HEK293 (cell line): ENCODE results near the gene ZBTB22.

Experiments used
- EGR2 ChIP-seq: fragments of 450-650 bp; formaldehyde crosslinking; IDR thresholded peaks from 2 replicates; pipeline ENCODE4 v1.5.1; 2016; ENCODE audit warnings: low read depth, missing biosample characterization, missing genetic modification characterization
- IKZF3 ChIP-seq: fragments of 450-650 bp; IDR thresholded peaks from 2 replicates; pipeline ENCODE4 v1.5.0; 2018; ENCODE audit warnings: missing biosample characterization, mild to moderate bottlenecking, missing genetic modification characterization, moderate library complexity
- KLF1 ChIP-seq: fragments of 450-650 bp; formaldehyde crosslinking; IDR thresholded peaks from 2 replicates; pipeline ENCODE4 v1.5.1; 2016; ENCODE audit warnings: missing biosample characterization, missing genetic modification characterization
- KLF9 ChIP-seq: fragments of 450-650 bp; formaldehyde crosslinking; IDR thresholded peaks from 2 replicates; pipeline ENCODE4 v1.5.1; 2016; ENCODE audit warnings: missing biosample characterization, missing genetic modification characterization, low read depth
- MZF1 ChIP-seq: fragments of 450-650 bp; formaldehyde crosslinking; IDR thresholded peaks from 2 replicates; pipeline ENCODE4 v1.5.1; 2017; ENCODE audit warnings: missing biosample characterization, missing genetic modification characterization, borderline replicate concordance
- SCRT2 ChIP-seq: fragments of 450-650 bp; formaldehyde crosslinking; IDR thresholded peaks from 2 replicates; pipeline ENCODE4 v1.5.1; 2016; ENCODE audit warnings: missing biosample characterization, missing genetic modification characterization
- SP2 ChIP-seq: fragments of 450-650 bp; formaldehyde crosslinking; IDR thresholded peaks from 2 replicates; pipeline ENCODE4 v1.5.1; 2016; ENCODE audit warnings: missing biosample characterization, missing genetic modification characterization
- SP7 ChIP-seq: fragments of 450-650 bp; formaldehyde crosslinking; IDR thresholded peaks from 2 replicates; pipeline ENCODE4 v1.5.1; 2016; ENCODE audit warnings: missing biosample characterization, missing genetic modification characterization
- TRIM28 ChIP-seq: IDR thresholded peaks from 2 replicates; pipeline ENCODE4 v1.6.1; 2011; ENCODE audit warnings: low read length, control low read depth, borderline replicate concordance
- ZBTB10 ChIP-seq: fragments of 450-650 bp; formaldehyde crosslinking; IDR thresholded peaks from 2 replicates; pipeline ENCODE4 v1.5.1; 2016; ENCODE audit warnings: missing biosample characterization, missing genetic modification characterization
- ZBTB44 ChIP-seq: fragments of 450-650 bp; IDR thresholded peaks from 2 replicates; pipeline ENCODE4 v1.5.1; 2018; ENCODE audit warnings: missing biosample characterization, mild to moderate bottlenecking, missing genetic modification characterization
- ZFP41 ChIP-seq: fragments of 450-650 bp; formaldehyde crosslinking; IDR thresholded peaks from 2 replicates; pipeline ENCODE4 v1.5.1; 2016; ENCODE audit warnings: missing biosample characterization, missing genetic modification characterization, borderline replicate concordance
- ZIC2 ChIP-seq: fragments of 450-650 bp; formaldehyde crosslinking; IDR thresholded peaks from 2 replicates; pipeline ENCODE4 v1.5.1; 2016; ENCODE audit warnings: missing biosample characterization, missing genetic modification characterization
- ZNF146 ChIP-seq: fragments of 450-650 bp; formaldehyde crosslinking; IDR thresholded peaks from 2 replicates; pipeline ENCODE4 v1.5.1; 2016; ENCODE audit warnings: missing biosample characterization, missing genetic modification characterization
- ZNF280D ChIP-seq: fragments of 450-650 bp; formaldehyde crosslinking; IDR thresholded peaks from 2 replicates; pipeline ENCODE4 v1.5.1; 2016; ENCODE audit warnings: missing biosample characterization, missing genetic modification characterization
- ZNF362 ChIP-seq: fragments of 450-650 bp; formaldehyde crosslinking; IDR thresholded peaks from 2 replicates; pipeline ENCODE4 v1.5.1; 2016; ENCODE audit warnings: missing biosample characterization, missing genetic modification characterization
- ZNF366 ChIP-seq: fragments of 450-650 bp; formaldehyde crosslinking; conservative IDR thresholded peaks from 2 replicates; pipeline ENCODE4 v1.5.1; 2016; ENCODE audit warnings: missing biosample characterization, missing genetic modification characterization
- ZNF549 ChIP-seq: fragments of 450-650 bp; IDR thresholded peaks from 2 replicates; pipeline ENCODE4 v1.5.1; 2018; ENCODE audit warnings: missing biosample characterization, missing genetic modification characterization, mild to moderate bottlenecking, inconsistent platforms, moderate library complexity
- TF ChIP-seq, protein P1 (sequence below): fragments of 450-650 bp; formaldehyde crosslinking; IDR thresholded peaks from 2 replicates; pipeline ENCODE4 v1.5.1; 2017; ENCODE audit warnings: missing biosample characterization, mild to moderate bottlenecking, missing genetic modification characterization, moderate library complexity

ZBTB22 gene

GRCh38 chr6:33318426-33319073 is 1.0 kb upstream of the ZBTB22 start (continued):
- TF ChIP-seq ZNF280D (no peak), ZIC2 (tag by site-specific recombination) (0 out of 2 replicates have a peak, but pooled peaks have one; percentile 14), KLF1 (tag by site-specific recombination) (no peak), ZNF366 (tag by site-specific recombination) (peak; percentile 25; the same call in 1 of the 2 replicates), SP7 (tag by site-specific recombination) (no peak), ZBTB10 (tag by site-specific recombination) (no peak), SP2 (tag by site-specific recombination) (peak; percentile 51), IKZF3 (peak; percentile 26; the same call in 1 of the 2 replicates), ZFP41 (tag by site-specific recombination) (no peak), SCRT2 (tag by site-specific recombination) (no peak), ZBTB44 (tag by site-specific recombination) (no peak), MZF1 (tag by site-specific recombination) (peak; percentile 87; the same call in 1 of the 2 replicates), ZNF549 (tag by site-specific recombination) (no peak), KLF9 (no peak), ZNF362 (tag by site-specific recombination) (peak; percentile 99), TRIM28 (no peak), ZNF146 (tag by site-specific recombination) (no peak), EGR2 (tag by site-specific recombination) (no peak)
- TF ChIP-seq, protein P1, sequence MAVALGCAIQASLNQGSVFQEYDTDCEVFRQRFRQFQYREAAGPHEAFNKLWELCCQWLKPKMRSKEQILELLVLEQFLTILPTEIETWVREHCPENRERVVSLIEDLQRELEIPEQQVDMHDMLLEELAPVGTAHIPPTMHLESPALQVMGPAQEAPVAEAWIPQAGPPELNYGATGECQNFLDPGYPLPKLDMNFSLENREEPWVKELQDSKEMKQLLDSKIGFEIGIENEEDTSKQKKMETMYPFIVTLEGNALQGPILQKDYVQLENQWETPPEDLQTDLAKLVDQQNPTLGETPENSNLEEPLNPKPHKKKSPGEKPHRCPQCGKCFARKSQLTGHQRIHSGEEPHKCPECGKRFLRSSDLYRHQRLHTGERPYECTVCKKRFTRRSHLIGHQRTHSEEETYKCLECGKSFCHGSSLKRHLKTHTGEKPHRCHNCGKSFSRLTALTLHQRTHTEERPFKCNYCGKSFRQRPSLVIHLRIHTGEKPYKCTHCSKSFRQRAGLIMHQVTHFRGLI (tag by site-specific recombination): no peak
